GM23338 (cell line): Measurements from ENCODE around the gene TSPEAR.

Experiments
- CREB1 ChIP-seq: fragments of 250-450 bp; sonication (Bioruptor Pico); IDR thresholded peaks from 2 replicates; pipeline ENCODE4 v1.5.0; 2020; ENCODE audit warnings: low read depth, mild to moderate bottlenecking, moderate library complexity
- TF ChIP-seq, protein P1 (sequence below), 2 experiments: fragments of 200-600 bp in 1 of 2; sonication (generic) in 1 of 2; conservative IDR thresholded peaks; 2 replicates each; pipeline versions ENCODE4 v1.5.1 to v1.6.1; 2016 to 2017; ENCODE audit warnings: antibody characterized with exemption in 2 of 2, low read depth in 2 of 2, mild to moderate bottlenecking in 2 of 2, moderate library complexity in 1 of 2
- TF ChIP-seq, protein P2 (sequence below): IDR thresholded peaks from one replicate; pipeline ENCODE4 v1.6.1; 2018; ENCODE audit warnings: antibody characterized with exemption; ENCODE audit not compliant: unreplicated experiment

DNA sequence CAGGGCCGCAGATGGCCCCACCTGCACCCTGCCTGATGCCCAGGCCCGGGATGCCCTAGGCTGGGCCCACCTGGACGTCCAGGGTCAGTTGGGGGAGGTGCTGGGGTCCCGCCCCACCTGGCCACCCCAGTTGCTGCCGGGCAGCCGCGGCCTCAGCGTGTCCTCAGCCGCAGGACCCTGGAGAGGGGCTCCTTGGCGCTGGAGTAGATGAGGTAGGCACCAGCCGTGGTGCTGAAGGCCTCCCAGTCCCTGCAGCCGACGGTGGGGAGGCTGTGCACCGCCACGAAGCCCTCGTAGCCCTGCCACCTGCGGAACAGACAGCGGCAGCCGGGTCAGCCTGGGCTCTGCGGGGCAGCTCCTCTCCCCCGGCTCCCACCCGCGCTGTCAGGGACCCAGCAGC, 211.7 kb downstream of the TSPEAR start:
- TF ChIP-seq CREB1 (CRISPR knock-in tag) = no peak
- TF ChIP-seq, protein P1, sequence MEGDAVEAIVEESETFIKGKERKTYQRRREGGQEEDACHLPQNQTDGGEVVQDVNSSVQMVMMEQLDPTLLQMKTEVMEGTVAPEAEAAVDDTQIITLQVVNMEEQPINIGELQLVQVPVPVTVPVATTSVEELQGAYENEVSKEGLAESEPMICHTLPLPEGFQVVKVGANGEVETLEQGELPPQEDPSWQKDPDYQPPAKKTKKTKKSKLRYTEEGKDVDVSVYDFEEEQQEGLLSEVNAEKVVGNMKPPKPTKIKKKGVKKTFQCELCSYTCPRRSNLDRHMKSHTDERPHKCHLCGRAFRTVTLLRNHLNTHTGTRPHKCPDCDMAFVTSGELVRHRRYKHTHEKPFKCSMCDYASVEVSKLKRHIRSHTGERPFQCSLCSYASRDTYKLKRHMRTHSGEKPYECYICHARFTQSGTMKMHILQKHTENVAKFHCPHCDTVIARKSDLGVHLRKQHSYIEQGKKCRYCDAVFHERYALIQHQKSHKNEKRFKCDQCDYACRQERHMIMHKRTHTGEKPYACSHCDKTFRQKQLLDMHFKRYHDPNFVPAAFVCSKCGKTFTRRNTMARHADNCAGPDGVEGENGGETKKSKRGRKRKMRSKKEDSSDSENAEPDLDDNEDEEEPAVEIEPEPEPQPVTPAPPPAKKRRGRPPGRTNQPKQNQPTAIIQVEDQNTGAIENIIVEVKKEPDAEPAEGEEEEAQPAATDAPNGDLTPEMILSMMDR (conservative IDR thresholded peaks at IDR 0.05; ENCODE audit: low read depth in 2 of 2) = no peak
- TF ChIP-seq, protein P2, sequence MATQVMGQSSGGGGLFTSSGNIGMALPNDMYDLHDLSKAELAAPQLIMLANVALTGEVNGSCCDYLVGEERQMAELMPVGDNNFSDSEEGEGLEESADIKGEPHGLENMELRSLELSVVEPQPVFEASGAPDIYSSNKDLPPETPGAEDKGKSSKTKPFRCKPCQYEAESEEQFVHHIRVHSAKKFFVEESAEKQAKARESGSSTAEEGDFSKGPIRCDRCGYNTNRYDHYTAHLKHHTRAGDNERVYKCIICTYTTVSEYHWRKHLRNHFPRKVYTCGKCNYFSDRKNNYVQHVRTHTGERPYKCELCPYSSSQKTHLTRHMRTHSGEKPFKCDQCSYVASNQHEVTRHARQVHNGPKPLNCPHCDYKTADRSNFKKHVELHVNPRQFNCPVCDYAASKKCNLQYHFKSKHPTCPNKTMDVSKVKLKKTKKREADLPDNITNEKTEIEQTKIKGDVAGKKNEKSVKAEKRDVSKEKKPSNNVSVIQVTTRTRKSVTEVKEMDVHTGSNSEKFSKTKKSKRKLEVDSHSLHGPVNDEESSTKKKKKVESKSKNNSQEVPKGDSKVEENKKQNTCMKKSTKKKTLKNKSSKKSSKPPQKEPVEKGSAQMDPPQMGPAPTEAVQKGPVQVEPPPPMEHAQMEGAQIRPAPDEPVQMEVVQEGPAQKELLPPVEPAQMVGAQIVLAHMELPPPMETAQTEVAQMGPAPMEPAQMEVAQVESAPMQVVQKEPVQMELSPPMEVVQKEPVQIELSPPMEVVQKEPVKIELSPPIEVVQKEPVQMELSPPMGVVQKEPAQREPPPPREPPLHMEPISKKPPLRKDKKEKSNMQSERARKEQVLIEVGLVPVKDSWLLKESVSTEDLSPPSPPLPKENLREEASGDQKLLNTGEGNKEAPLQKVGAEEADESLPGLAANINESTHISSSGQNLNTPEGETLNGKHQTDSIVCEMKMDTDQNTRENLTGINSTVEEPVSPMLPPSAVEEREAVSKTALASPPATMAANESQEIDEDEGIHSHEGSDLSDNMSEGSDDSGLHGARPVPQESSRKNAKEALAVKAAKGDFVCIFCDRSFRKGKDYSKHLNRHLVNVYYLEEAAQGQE = peak; percentile 49
